CD4-positive, alpha-beta T cell treated with Interleukin-17A for 4 hours (primary cell): ENCODE results near the gene ZNF503.
"Not testable (repeated sequence)": the region's sequence is repeated elsewhere in the genome, so short reads cannot be mapped to it uniquely, and the experiment has no call there.

ENCODE experiments used
- DNase-seq: peaks from one replicate; pipeline ENCODE4 v3.0.0-alpha.2; 2020; ENCODE audit warnings: mixed read lengths

ZNF503 gene

GRCh38 chr10:75395066-75395931 lies 6.3 kb downstream of the ZNF503 start:
- no peak for DNase-seq

GRCh38 chr10:75394221-75394620 lies 7.3 kb downstream of the ZNF503 start:
- no peak for DNase-seq

- no peak for DNase-seq
Observed at GRCh38 chr10:75392744-75393143, 8.8 kb downstream of the ZNF503 start.

- no peak for DNase-seq
Observed at GRCh38 chr10:75392271-75392670, 9.3 kb downstream of the ZNF503 start.

GRCh38 chr10:75390178-75390577 lies 11.4 kb downstream of the ZNF503 start:
- no peak for DNase-seq

- no peak for DNase-seq
Observed at GRCh38 chr10:75388082-75388481, 13.5 kb downstream of the ZNF503 start.

- DNase-seq: no peak
Observed at GRCh38 chr10:75386128-75386527, 15.4 kb downstream of the ZNF503 start.

- no peak for DNase-seq
Observed at GRCh38 chr10:75379817-75380216, 21.7 kb downstream of the ZNF503 start.

- no peak for DNase-seq
Observed at GRCh38 chr10:75379212-75379724, 22.3 kb downstream of the ZNF503 start.

GRCh38 chr10:75378379-75378778 lies 23.2 kb downstream of the ZNF503 start:
- no peak for DNase-seq

- DNase-seq: no peak
Observed at GRCh38 chr10:75377869-75378268, 23.7 kb downstream of the ZNF503 start.

- DNase-seq: no peak
Observed at GRCh38 chr10:75375838-75376237, 25.7 kb downstream of the ZNF503 start.

GRCh38 chr10:75371010-75371409 lies 30.6 kb downstream of the ZNF503 start:
- no peak for DNase-seq

GRCh38 chr10:75369838-75370237 lies 31.7 kb downstream of the ZNF503 start:
- DNase-seq: not testable (repeated sequence)

GRCh38 chr10:75367901-75368300 lies 33.7 kb downstream of the ZNF503 start:
- DNase-seq: no peak

- DNase-seq: no peak
Observed at GRCh38 chr10:75367021-75367487, 34.5 kb downstream of the ZNF503 start.

- DNase-seq: no peak
Observed at GRCh38 chr10:75363431-75363830, 38.1 kb downstream of the ZNF503 start.

- DNase-seq: not testable (repeated sequence)
Observed at GRCh38 chr10:75359876-75360275, 41.7 kb downstream of the ZNF503 start.

GRCh38 chr10:75358835-75359421 lies 42.6 kb downstream of the ZNF503 start:
- no peak for DNase-seq

GRCh38 chr10:75358132-75358531 lies 43.4 kb downstream of the ZNF503 start:
- DNase-seq: no peak

- no peak for DNase-seq
Observed at GRCh38 chr10:75357500-75357899, 44.1 kb downstream of the ZNF503 start.

GRCh38 chr10:75356484-75356883 lies 45.1 kb downstream of the ZNF503 start:
- no peak for DNase-seq

- DNase-seq: no peak
Observed at GRCh38 chr10:75355706-75356105, 45.9 kb downstream of the ZNF503 start.

GRCh38 chr10:75353183-75353582 lies 48.4 kb downstream of the ZNF503 start:
- DNase-seq: no peak
